GM21390 (cell line): ENCODE data around the gene ABCC6.
"Not testable (repeated sequence)": the region's sequence is repeated elsewhere in the genome, so short reads cannot be mapped to it uniquely, and the experiment has no call there.

Experiments
- ATAC-seq: cut with Tn5 transposase; IDR thresholded peaks from one replicate; pipeline ENCODE4 v1.9.1; 2021; ENCODE audit not compliant: unreplicated experiment

ABCC6 gene

DNA sequence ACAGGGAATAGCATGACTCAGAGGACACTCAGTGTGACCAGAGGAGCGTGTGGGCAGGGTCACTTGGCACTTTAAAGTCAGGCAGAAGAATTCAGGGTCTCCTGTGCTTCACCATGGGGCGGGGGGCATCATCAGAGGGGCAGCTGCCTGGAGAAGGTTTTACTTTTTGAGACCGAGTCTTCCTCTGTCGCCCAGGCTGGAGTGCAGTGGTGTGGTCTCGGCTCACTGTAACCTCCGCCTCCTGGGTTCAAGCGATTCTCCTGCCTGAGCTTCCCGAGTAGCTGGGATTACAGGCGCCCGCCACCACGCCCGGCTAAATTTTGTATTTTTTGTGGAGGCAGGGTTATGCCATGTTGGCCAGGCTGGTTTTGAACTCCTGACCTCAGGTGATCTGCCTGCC is 32.3 kb downstream of the ABCC6 start:
- ATAC-seq: not testable (repeated sequence)

DNA sequence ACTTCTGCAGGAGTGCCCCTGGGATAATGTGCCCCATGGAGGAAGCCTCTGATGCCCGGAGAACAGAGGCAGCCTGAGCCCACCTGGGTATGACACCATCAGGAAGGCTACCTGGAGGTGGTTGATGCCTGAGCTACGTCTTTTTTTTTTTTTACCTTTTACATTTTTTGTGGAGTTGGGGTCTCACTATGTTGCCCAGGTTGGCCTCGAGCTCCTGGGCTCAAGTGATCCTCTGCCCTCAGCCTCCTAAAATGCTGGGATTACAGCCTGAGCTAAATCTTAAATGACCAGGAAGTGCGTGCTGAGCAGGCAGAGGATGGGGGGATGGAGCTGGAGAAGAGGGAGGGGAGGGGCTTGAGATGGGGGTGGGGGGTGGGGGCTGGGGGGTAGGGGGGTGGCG is 32.7 kb downstream of the ABCC6 start:
- ATAC-seq: no peak

DNA sequence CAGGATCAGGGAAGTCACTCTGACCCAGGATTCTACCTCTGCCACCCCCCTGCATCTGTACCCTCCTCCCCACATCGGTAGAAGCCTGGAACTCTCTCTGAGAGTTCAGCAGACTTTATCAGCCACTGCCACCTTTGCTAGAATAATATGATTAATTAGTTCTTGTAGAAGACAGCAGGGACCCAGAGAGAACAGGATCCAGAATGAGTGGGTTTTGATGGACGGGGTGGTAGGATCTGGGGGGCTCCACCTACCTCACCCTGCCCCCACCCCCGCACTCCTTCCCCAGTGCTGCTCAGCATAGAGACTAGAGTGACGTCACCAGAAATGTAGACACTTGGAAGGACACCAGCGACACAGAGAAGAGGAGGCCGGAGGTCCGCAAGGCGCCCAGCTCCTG is 33.5 kb downstream of the ABCC6 start:
- ATAC-seq: no peak

DNA sequence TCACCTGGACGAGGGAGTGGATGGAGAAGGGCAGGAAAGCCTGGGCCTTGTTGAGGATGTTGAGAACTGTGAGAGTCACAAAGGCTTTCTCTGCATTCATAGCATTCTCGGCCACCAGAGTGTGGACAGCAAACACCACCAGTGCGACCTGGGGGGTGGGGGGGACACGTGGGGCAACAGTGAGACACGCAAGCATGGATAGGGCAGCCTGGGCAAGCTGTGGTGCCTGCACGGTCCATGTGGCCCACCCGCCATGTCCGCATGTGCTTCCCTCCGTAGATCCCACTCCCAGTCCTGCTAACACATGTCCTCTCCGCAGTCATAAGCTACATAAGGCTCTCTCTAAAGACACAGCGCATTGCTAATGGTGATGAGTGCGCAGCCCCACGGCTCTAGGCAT is 34.5 kb downstream of the ABCC6 start:
- no peak for ATAC-seq

DNA sequence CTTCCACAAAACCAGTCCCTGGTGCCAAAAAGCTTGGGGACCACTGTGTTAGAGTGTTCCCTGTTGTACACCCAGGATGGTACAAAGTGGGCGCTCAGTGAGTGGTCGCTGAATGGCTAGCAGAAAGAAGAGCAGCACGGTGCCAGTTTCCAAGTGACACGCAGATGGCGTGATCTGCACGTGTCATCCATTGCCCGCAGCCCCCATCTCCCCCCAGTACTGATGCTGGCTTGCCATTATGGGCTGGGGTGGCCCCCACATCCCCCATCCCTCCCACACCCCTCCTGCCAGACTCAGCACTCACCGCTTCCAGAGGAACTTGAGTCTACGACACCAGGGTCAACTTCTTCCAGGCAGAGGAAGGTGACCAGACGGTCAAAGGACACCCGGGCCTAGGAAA is 36.5 kb downstream of the ABCC6 start:
- ATAC-seq: no peak

DNA sequence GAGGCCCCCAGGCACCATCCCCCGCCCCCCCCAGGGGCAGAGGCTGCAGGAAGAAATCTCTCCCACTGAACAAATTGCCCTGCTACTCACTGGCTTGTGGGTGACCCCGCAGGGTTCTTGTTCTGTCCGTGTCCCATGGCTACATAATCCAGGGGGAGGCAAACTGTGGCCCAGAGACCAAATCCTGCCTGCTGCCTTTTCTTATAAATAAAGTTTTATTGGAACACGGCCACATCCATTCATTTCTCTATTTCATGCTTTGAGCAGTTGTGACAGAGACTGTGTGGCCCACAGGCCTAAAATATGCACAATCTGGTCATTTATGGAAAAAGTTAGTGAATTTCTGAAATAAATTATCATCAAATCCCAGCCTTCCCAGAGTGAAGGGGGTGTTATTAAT is 38.2 kb downstream of the ABCC6 start:
- no peak for ATAC-seq

DNA sequence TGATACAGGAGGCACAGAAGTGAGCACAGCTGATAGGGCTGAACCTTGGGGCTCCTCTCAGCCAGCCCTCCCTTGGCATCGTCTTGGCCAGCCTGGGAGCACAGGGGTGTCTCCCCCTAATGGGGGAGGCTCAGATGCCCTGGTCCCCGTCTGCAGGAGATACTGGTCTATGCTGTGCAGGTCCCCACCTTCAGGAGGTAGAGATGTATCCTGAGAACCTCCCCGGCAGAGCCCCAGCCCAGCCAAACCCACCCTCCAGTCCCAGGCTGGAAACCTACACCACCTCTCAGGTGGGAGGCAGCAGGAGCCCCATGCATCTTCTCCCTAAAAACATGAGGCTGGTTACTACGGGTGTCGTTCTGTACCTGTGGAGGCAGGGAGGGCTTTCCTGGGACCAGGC is 38.7 kb downstream of the ABCC6 start:
- no peak for ATAC-seq

DNA sequence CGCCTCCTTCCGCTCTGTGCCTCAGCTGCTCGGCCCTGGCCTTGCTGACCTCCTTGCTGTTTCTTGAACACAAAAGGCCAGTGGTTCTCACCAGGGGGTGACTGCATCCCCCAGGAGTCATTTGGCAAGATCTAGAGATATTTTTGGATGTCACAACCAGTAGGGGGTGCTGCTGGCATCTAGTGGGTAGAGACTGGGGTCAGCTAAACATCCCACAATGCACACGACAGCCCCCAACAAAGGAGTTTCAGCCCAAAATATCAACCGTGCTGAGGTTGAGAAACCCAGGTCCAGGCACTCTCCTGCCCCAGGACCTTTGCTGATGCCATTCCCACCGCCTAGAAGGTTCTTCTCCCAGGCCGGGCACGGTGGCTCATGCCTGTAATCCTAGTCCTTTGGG is 39.7 kb downstream of the ABCC6 start:
- no peak for ATAC-seq

DNA sequence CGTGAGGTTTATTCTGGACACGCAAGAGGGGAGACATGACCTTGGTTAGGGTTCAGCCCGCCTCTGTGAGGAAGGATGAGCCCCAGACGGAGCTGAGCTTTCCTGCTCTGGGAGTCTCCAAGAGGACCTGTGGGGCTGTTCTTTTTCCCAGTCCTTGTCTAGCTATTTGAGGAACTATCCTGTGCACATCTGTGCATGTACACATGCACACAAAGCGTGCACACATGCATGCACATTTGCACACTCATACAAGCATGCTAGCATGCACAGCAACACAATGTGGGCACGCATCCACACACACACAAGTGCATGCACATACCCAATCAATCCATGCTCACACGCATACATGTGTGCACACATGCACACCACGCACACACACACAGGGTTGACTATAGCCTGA is 40.4 kb downstream of the ABCC6 start:
- no peak for ATAC-seq

DNA sequence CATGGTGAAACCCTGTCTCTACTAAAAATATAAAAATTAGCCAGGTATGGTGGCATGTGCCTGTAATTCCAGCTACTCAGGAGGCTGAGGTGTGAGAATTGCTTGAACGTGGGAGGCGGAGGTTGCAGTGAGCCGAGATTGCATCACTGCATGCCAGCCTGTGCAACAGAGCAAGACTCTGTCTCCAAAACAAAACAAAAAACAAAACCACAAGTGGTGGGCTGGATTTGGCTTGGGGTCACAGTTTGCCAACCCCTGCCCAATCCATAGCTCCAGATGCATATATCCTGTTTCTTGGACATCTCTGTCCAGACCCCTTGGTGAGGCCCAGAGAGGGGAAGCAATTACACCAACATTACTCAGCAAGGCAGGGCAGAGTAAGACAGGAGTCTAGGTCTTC is 41.5 kb downstream of the ABCC6 start:
- ATAC-seq: not testable (repeated sequence)

DNA sequence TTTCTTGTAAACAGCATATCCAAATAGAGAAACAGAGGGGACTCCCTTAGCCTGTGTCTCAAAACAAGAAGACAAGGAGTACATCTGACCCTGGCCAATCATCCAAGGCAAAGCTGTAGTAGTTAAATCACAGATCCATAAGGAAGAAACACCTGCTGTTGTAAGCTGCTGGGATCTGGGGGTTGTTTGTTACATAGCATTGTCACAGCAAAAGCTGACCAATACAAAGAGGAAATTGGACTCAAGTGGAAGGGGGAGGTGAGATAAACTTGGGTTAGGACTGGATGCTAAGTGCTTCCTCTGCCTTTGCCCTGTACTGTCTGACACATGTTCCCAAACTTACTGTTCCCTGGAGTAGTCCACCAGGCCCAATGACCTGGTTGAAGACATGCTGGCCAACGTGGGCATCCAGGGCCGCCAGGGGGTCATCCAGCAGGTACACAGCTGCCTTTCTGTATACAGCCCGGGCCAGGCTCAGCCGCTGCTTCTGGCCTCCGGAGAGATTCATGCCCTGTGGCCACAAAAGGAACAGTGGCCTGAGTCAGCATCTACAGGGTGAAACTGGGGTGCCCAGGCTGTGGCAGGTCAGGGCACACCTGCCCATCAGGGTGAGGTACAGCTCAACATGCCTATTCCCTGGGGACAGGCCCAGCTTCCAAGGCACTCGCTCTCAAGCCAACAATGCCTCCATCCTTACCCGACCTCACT is 44.7 kb downstream of the ABCC6 start:
- no peak for ATAC-seq

DNA sequence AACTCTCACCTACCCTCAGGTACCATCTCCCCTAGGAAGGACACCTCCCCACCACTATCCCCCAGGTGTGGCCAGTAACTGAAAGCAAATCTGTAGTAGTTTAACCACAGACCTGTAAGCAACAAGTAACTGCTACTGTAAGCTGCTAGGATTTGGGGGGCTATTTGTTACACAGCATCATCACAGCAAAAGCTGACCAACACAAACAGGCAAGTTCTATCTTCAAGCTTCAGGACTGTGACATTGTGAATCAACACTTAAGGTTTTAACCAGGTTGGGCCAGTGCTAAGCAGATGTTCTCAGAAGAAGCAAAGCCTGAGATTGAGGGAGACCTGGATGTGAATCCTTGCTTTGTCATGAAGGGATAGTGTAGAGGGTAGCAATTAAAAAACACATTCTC is 47.0 kb downstream of the ABCC6 start:
- no peak for ATAC-seq

DNA sequence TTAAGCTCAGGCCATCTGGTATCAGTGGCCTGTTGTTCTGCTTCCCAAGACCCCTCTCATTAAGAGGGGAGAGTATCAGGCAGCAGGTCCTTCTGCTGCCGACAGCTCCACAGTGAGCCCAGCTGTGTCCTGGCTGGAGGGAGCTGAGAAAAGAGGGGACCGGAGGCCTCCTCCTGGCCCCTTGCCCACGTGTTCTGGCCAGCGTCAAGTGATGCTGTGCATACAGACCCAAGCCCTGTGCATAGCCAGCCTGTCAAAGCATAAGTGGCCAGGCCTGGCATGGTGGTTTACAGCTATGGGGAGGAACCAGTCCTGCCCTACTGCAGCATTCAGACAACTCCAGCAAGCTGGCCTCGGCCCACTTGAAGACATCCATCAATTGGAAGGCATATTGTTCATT is 48.0 kb downstream of the ABCC6 start:
- no peak for ATAC-seq

DNA sequence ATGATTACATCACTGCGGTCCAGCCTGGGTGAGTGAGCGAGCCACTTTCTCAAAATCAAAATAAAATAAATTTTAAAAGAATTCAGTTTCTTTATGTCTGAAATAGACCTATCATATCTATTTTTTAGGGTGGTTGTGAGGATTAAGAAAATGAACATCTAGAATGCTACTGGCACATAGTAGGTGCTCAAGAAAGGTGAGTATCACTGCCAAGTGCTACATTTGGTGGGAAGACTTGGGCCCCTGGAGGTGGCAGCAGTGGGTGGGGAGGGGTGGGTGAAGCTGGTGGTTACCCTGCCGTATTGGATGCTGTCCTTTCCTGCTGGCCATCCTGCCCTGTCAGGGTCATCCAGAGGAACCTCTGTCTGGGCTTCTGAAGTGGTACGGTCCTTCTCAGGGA is 50.3 kb downstream of the ABCC6 start:
- ATAC-seq: no peak

DNA sequence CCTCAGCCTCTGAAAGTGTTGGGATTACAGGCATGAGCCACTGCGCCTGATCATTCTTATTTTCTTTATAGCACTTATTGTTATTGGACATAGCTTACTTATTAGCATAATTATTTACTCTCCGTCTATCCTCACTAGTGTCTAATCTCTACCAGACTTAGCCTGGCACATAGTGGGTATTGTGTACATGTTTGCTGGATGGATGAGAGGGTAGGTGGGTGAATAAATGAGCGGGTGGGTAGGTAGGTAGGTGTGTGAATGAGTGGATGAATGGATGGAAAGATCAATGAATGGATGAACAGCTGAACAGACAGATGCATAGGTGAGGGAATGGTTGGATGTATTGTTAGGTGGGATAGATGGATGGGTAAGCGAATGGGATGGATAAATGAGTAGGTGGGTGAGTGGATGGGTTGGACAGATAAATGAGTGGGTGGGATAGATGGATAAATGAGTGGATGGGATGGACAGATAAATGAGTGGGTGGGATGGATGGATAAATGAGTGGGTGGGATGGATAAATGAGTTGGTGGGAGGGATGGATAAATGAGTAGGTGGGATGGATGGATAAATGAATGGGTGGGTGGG is 51.9 kb downstream of the ABCC6 start:
- ATAC-seq: no peak

DNA sequence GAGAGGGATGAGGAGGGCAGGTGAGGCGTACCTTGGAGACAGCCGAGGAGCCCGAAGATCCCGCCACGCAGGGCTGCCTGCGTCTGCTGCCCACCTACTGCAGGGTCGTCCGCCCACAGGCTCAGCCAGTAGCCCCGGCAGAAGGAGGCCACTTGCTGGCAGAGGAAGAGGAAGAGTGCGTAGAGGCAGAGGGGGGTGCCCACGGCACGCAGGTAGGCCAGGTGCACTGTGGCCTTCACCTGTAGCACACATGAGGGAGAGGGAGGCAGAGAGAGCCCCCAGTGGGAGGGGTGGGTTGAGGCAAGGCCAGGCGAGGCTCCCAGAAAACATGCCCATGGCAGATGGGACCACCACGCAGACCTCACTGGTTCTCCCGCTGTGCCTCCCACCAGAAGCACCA is 53.7 kb downstream of the ABCC6 start:
- ATAC-seq: no peak

DNA sequence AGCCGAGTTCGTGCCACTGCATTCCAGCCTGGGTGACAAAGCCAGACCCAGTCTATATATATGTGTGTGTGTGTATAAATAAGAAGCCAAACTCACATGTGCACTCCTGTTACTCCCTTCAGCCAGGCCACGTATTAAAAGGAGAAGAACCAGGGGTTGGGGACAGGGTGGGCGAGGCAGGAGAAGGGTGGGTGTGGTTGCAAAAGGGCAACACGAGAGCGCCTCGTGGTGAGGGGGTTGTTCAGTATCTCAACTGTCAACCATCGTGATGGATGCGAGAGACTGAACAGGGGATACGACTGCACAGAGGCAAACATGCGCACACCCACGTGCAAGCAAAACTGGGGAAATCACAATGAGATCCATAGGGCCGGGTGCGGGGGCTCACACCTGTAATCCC is 54.9 kb downstream of the ABCC6 start:
- ATAC-seq: no peak

DNA sequence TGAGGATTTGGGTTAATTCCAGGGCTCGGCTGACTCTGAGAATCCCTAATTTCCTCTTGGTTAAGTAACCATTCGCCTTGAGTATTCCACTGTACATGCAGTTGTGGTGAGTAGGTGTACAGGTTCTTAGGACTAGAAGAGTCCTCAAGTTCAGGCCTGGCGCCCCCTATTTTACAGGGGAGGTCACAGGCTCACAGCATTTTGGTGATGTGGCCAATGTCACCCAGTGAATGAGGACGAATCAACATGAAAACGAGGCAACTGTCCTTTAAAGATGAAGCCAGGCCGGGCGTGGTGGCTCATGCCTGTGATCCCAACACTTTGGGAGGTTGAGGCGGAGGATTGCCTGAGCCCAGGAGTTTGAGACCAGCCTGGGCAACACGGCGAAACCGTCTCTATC is 55.4 kb downstream of the ABCC6 start:
- ATAC-seq: no peak

DNA sequence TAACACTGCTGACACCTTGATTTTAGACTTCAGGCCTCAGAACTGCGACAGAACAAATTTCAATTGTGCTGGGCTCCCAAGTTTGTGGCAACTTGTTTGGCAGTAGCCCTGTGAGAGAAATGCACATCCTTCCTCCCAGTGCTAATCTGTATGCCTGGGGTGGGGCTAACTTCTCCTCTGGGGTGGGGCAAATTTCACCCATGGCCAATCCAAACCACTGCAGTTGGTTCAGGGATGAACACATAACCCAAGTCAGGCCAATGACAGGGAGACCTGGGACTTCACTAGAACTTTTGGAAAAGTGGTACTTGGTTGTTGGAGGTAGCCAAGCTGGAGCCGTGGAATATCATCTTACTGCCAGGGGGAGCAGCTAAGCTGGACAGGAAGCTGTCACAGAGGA is 56.3 kb downstream of the ABCC6 start:
- ATAC-seq: no peak

DNA sequence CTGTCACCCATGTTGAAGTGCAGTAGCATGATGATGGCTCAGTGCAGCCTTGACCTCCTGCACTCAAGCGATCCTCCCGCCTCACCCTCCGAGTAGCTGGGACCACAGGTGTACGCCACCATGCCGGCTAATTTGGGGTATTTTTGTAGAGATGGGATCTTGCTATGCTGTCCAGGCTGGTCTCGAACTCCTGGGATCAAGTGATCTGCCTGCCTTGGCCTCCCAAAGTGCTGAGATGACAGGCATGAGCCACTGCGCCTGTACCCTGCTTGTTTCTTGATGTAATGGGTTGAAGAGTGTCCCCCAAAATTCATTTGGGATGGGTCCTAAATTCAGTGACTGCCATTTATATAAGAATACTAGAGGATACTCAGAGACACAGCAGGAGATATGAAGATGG is 57.2 kb downstream of the ABCC6 start:
- no peak for ATAC-seq

DNA sequence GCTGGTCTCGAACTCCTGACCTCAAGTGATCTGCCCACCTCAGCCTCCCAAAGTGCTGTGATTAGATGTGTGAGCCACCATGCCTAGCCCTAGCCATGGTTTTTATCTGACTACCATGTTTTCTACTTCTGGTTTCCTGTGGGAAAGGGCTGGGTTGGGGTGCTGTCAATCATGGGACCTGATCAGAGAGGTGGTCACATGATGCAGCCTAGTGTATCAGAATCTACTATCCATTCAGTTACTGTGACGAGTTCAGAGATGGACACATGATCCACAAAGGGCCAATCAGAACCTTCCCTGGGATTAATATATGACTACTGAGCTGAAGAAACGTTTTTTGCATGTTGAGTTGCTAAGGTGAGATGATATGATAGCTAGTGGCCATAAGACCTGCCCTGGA is 59.1 kb downstream of the ABCC6 start:
- no peak for ATAC-seq

DNA sequence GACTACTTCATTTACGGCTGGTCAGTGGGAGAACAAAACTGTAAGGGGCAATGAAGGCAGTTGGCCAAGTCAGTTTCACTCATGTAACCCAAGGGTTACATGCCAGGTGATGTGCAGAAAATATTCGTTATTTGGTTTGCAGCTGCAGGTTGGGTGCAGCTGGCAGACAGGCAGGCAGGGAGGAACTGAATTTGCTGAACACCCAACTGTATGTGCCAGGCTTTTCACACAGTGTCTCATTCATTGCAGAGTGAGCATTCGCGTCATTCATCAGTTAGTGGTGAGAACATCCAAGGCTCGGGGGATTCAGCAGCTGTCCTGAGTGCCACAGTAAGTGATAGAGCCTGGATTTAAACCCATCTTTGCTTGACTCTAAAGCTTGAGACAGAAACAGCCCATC is 59.7 kb downstream of the ABCC6 start:
- no peak for ATAC-seq

DNA sequence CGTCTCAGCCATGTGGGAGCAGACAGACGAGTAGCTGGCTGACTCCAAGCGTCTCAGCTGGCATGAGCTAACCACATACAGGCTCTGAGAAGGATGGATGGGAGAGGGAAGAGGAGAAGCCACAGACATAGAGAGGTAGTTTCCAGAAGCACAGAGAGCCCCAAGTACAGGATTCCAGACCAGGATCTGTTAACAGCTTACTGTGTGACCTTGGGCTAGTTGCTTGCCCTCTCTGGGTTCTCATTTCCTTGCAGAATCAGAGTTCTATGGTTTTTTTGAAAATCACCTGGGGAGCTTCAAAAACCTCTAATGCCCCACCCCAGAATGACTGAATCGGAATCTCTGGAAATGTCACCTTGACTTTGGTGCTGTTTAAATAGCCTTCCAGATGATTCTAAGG is 60.2 kb downstream of the ABCC6 start:
- no peak for ATAC-seq
